Keratinocyte (primary cell): ENCODE results near the gene INHBB. TPM values are rescaled to one million over a fixed set of nuclear protein-coding genes. Genes with fewer than 3 reads are reported as not detected.

Experiments
- DNase-seq: peaks from one replicate; pipeline ENCODE4 v3.0.0-alpha.2; 2011; ENCODE audit warnings: low read depth, missing footprints, low spot score
- FAIRE-seq: peaks from 2 replicates; lab custom pipeline; 2011; peaks lifted over from hg19 to GRCh38; lab: Jason Lieb, UNC
- H2AFZ ChIP-seq: 2 replicates; pipeline ENCODE4 v1.6.0; 2012; ENCODE audit warnings: low read length, control low read depth, inconsistent platforms; ENCODE audit not compliant: control insufficient read depth
- H3K27ac ChIP-seq: 2 replicates; pipeline ENCODE4 v1.5.1; 2011; ENCODE audit warnings: low read length; ENCODE audit not compliant: control insufficient read depth, insufficient read depth
- H3K27me3 ChIP-seq: 3 replicates; pipeline ENCODE4 v1.6.0; 2011; ENCODE audit warnings: low read length; ENCODE audit not compliant: control insufficient read depth, insufficient read depth; ENCODE audit errors: extremely low read depth
- H3K36me3 ChIP-seq, 2 experiments: 2 replicates in 1 of 2; 3 replicates in 1 of 2; pipeline ENCODE4 v1.5.1; 2011; ENCODE audit warnings: low read length in 2 of 2, mild to moderate bottlenecking in 1 of 2; ENCODE audit not compliant: control insufficient read depth in 2 of 2, insufficient read depth in 2 of 2; ENCODE audit errors: extremely low read depth in 1 of 2
- H3K4me1 ChIP-seq: 3 replicates; pipeline ENCODE4 v1.5.1; 2011; ENCODE audit warnings: low read length; ENCODE audit not compliant: control insufficient read depth, insufficient read depth; ENCODE audit errors: extremely low read depth
- H3K4me2 ChIP-seq: 3 replicates; pipeline ENCODE4 v1.6.0; 2011; ENCODE audit warnings: low read depth, low read length; ENCODE audit not compliant: control insufficient read depth, insufficient read depth; ENCODE audit errors: extremely low read depth
- H3K4me3 ChIP-seq, 3 experiments: fragments of 200-600 bp in 1 of 3; sonication (generic) in 1 of 3; 2 replicates in 2 of 3; 3 replicates in 1 of 3; pipeline ENCODE4 v1.5.1; 2011 to 2016; ENCODE audit warnings: low read length in 3 of 3, mild to moderate bottlenecking in 3 of 3, control low read depth in 2 of 3, inconsistent platforms in 1 of 3, low read depth in 1 of 3, mixed read lengths in 1 of 3, mixed run types in 1 of 3, moderate library complexity in 1 of 3; ENCODE audit not compliant: control insufficient read depth in 2 of 3, insufficient read depth in 2 of 3; ENCODE audit errors: extremely low read depth in 1 of 3
- H3K79me2 ChIP-seq: 2 replicates; pipeline ENCODE4 v1.6.0; 2012; ENCODE audit warnings: low read length; ENCODE audit not compliant: control insufficient read depth, insufficient read depth
- H3K9ac ChIP-seq: 3 replicates; pipeline ENCODE4 v1.6.0; 2011; ENCODE audit warnings: low read length; ENCODE audit not compliant: control insufficient read depth, insufficient read depth; ENCODE audit errors: extremely low read depth
- H3K9me1 ChIP-seq: 3 replicates; pipeline ENCODE4 v1.6.0; 2011; ENCODE audit warnings: low read length; ENCODE audit not compliant: control insufficient read depth, insufficient read depth; ENCODE audit errors: extremely low read depth
- H3K9me3 ChIP-seq: 2 replicates; pipeline ENCODE4 v1.5.1; 2012; ENCODE audit warnings: low read depth, low read length; ENCODE audit not compliant: control insufficient read depth
- H4K20me1 ChIP-seq: 3 replicates; pipeline ENCODE4 v1.6.0; 2011; ENCODE audit warnings: low read length; ENCODE audit not compliant: control insufficient read depth, insufficient read depth; ENCODE audit errors: extremely low read depth
- EZH2 ChIP-seq: IDR thresholded peaks from one replicate; pipeline ENCODE4 v1.6.1; 2012; ENCODE audit warnings: inconsistent platforms, mild to moderate bottlenecking, low read length, moderate library complexity
- dilution Hi-C: fragments of 300-500 bp; cut with MboI; formaldehyde crosslinking; loops from one replicate; pipeline ENCODE4 v1.7.0; 2020; ENCODE audit warnings: low sequenced_read_pairs; ENCODE audit not compliant: extremely low pct_ligation_motif_present
- polyA plus RNA-seq, 5 experiments: library from polyadenylated mRNA; depleted of rRNA in 3 of 5; stranded (reverse) in 3 of 5; stranded (forward) in 1 of 5; unstranded in 1 of 5; fragments of >200 nt; gene quantifications; 1 replicate in 1 of 5; 2 replicates in 3 of 5; 3 replicates in 1 of 5; pipeline versions ENCODE4 v1.2.1 to v1.2.3, GENCODE V29; 2011 to 2012; ENCODE audit warnings: missing spikeins in 2 of 5, low read depth in 1 of 5, low replicate concordance in 1 of 5
- TF ChIP-seq, protein P1 (sequence below), 3 experiments: IDR thresholded peaks in 1 of 3; conservative IDR thresholded peaks in 1 of 3; optimal IDR thresholded peaks in 1 of 3; 2 replicates in 2 of 3; 3 replicates in 1 of 3; pipeline versions ENCODE3 to v1.5.1; 2011; ENCODE audit warnings: low read length in 3 of 3, mild to moderate bottlenecking in 3 of 3, moderate library complexity in 2 of 3, control low read depth in 1 of 3, inconsistent platforms in 1 of 3; ENCODE audit not compliant: insufficient read depth in 2 of 3; ENCODE audit errors: extremely low read depth in 1 of 3

The INHBB gene
- polyA plus RNA-seq, 1 donor (not counting 4 experiments of a cell fraction or from before 2014, with no cell fraction given): not detected

DNA sequence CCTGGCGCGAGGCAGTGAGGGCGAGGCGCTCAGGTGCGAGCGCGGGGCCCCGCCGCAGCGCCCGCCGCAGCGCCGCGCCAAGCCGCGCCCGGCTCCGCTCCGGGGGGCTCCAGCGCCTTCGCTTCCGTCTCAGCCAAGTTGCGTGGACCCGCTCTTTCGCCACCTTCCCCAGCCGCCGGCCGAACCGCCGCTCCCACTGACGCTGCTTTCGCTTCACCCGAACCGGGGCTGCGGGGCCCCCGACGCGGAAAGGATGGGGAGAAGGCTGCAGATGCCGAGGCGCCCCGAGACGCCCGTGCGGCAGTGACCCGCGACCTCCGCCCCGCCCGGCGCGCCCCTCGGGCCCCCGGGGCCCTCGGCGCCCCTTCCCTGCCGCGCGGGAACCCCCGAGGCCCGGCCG lies 328 bp upstream of the INHBB start:
- no peak for DNase-seq
- dilution Hi-C loops: no loop called here
- no peak overlapping the region for H3K27ac ChIP-seq
- H3K4me1 ChIP-seq: peaks cover 3% of the 10 kb centered on the region
- H3K9ac ChIP-seq: no peak overlapping the region
- peaks cover 75% of the 10 kb centered on the region for H3K27me3 ChIP-seq
- H3K9me1 ChIP-seq: no peaks in the 10 kb centered on the region
- H3K36me3 ChIP-seq: no peaks in the 10 kb centered on the region
- H3K4me2 ChIP-seq: peak overlapping the region; percentile 56
- no peaks in the 10 kb centered on the region for H4K20me1 ChIP-seq
- TF ChIP-seq EZH2: no peak
- TF ChIP-seq, protein P1, sequence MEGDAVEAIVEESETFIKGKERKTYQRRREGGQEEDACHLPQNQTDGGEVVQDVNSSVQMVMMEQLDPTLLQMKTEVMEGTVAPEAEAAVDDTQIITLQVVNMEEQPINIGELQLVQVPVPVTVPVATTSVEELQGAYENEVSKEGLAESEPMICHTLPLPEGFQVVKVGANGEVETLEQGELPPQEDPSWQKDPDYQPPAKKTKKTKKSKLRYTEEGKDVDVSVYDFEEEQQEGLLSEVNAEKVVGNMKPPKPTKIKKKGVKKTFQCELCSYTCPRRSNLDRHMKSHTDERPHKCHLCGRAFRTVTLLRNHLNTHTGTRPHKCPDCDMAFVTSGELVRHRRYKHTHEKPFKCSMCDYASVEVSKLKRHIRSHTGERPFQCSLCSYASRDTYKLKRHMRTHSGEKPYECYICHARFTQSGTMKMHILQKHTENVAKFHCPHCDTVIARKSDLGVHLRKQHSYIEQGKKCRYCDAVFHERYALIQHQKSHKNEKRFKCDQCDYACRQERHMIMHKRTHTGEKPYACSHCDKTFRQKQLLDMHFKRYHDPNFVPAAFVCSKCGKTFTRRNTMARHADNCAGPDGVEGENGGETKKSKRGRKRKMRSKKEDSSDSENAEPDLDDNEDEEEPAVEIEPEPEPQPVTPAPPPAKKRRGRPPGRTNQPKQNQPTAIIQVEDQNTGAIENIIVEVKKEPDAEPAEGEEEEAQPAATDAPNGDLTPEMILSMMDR (optimal IDR thresholded peaks at IDR 0.05 in 1 of 3, IDR thresholded peaks at IDR 0.05 in 1 of 3, conservative IDR thresholded peaks at IDR 0.05 in 1 of 3; ENCODE audit: extremely low read depth in 1 of 3, insufficient read depth in 2 of 3, low read length in 3 of 3): no peak
- H3K79me2 ChIP-seq: no peaks in the 10 kb centered on the region
- H3K9me3 ChIP-seq: no peaks in the 10 kb centered on the region
- H2AFZ ChIP-seq: no peak overlapping the region
- no peak for FAIRE-seq
- no peak overlapping the region for H3K4me3 ChIP-seq

DNA sequence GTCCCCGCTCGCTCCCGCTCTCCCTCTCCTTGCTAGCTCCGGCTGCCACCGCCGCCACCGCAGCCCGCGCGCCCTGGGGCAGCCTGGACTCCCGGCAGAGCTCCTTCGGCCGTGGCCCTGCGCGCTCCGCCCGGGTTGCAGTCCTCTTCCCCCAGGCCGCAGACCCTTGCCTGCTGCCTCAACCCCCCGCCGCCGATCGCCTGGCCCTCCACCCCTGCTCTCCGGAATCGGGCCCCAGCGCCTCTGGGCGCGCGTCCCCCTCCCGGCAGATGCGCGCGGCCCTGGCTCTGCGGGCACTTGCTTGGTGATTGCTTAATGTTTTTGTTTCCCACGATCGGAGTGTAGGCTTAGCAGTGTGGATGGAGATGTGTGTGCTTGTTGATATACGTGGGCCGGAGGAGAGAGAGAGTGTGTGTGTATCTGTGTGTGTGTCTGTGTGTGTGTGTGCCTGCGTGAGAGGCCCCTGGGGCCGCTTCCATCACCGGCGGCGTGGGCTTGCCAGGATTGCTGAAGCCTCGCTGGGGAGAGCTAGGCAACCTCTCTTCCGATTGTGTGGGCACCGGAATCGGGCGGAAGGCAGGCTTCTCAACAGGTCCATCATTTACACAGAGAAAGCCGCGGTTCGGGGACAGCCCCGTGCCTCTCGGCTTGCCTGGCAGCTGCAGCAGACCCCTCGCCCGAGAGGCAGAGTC lies 877 bp downstream of the INHBB start:
- no peaks in the 10 kb centered on the region for H3K79me2 ChIP-seq

More for the DNA sequence above, 877 bp downstream of the INHBB start:
- TF ChIP-seq, protein P1 (optimal IDR thresholded peaks at IDR 0.05 in 1 of 3, IDR thresholded peaks at IDR 0.05 in 1 of 3, conservative IDR thresholded peaks at IDR 0.05 in 1 of 3; ENCODE audit: extremely low read depth in 1 of 3, insufficient read depth in 2 of 3, low read length in 3 of 3): no peak
- peak; percentile 69 for TF ChIP-seq EZH2
- H4K20me1 ChIP-seq: no peaks in the 10 kb centered on the region
- peaks cover 77% of the 10 kb centered on the region for H3K27me3 ChIP-seq
- no peaks in the 10 kb centered on the region for H3K9me1 ChIP-seq
- H3K4me3 ChIP-seq: no peak overlapping the region
- no peak for FAIRE-seq
- peaks cover 3% of the 10 kb centered on the region for H3K4me1 ChIP-seq
- no peak overlapping the region for H3K4me2 ChIP-seq
- dilution Hi-C loops: no loop called here
- H3K36me3 ChIP-seq: no peaks in the 10 kb centered on the region
- no peaks in the 10 kb centered on the region for H3K9me3 ChIP-seq
- H2AFZ ChIP-seq: no peak overlapping the region
- H3K9ac ChIP-seq: no peak overlapping the region
- DNase-seq: no peak
- no peak overlapping the region for H3K27ac ChIP-seq
